Testis (tissue), 2 donors: ENCODE results near the gene RNF144B.

Experiments
- POLR2A ChIP-seq: fragments of 450-650 bp; IDR thresholded peaks from one replicate; pipeline ENCODE4 v1.6.1; 2017; ENCODE audit warnings: antibody characterized with exemption, mild to moderate bottlenecking, moderate library complexity
- TF ChIP-seq, protein P1 (sequence below), 3 experiments: fragments of 450-650 bp in 2 of 3; fragments of 200-600 bp in 1 of 3; sonication (generic) in 1 of 3; IDR thresholded peaks; one replicate each; pipeline ENCODE4 v1.5.1; 2016 to 2019; ENCODE audit warnings: antibody characterized with exemption in 3 of 3, mild to moderate bottlenecking in 2 of 3, moderate library complexity in 1 of 3

GRCh38 chr6:18481870-18482269, 94.7 kb downstream of the RNF144B start:
- TF ChIP-seq POLR2A, result no peak
- TF ChIP-seq, protein P1, sequence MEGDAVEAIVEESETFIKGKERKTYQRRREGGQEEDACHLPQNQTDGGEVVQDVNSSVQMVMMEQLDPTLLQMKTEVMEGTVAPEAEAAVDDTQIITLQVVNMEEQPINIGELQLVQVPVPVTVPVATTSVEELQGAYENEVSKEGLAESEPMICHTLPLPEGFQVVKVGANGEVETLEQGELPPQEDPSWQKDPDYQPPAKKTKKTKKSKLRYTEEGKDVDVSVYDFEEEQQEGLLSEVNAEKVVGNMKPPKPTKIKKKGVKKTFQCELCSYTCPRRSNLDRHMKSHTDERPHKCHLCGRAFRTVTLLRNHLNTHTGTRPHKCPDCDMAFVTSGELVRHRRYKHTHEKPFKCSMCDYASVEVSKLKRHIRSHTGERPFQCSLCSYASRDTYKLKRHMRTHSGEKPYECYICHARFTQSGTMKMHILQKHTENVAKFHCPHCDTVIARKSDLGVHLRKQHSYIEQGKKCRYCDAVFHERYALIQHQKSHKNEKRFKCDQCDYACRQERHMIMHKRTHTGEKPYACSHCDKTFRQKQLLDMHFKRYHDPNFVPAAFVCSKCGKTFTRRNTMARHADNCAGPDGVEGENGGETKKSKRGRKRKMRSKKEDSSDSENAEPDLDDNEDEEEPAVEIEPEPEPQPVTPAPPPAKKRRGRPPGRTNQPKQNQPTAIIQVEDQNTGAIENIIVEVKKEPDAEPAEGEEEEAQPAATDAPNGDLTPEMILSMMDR (IDR thresholded peaks at IDR 0.05), result no peak
